HCT116 (cell line): ENCODE measurements around the gene PI16. TPM values are rescaled to one million over a fixed set of nuclear protein-coding genes. Genes with fewer than 3 reads are reported as not detected.

ENCODE experiments used
- ATAC-seq: fragments of 200-7000 bp; cut with Tn5 transposase; 2 replicates; pipeline ENCODE4 v1.9.1; 2020; ENCODE audit warnings: mild to moderate bottlenecking, moderate library complexity
- BruUV-seq: library from RNA; stranded (reverse); fragments of 400-500 nt; replicated peaks from 2 replicates; lab custom pipeline; 2021; lab: Mats Ljungman, UMichigan
- CTCF ChIA-PET: fragments of 300-600 bp; sonication (Branson Sonifier 250); formaldehyde crosslinking; loops from one replicate; lab custom pipeline; 2021; ENCODE audit warnings: antibody characterized with exemption; lab: Charles Lee
- POLR2A ChIA-PET: fragments of 300-600, 350-600 bp; sonication (Branson Sonifier 250); formaldehyde crosslinking; loops from one replicate; lab custom pipeline; 2021; ENCODE audit warnings: antibody characterized with exemption; lab: Charles Lee
- RAD21 ChIA-PET, 2 experiments: fragments of 300-600 bp; sonication (Branson Sonifier 250); formaldehyde crosslinking; loops; one replicate each; lab custom pipeline; 2023; ENCODE audit warnings: low total read pairs in 2 of 2; ENCODE audit not compliant: uncharacterized antibody in 2 of 2, unreplicated experiment in 2 of 2, low non-redundant PET in 1 of 2; lab: Charles Lee
- DNase-seq: peaks from one replicate; pipeline ENCODE4 v3.0.0-alpha.2; 2010; ENCODE audit warnings: low read depth, low spot score
- H2AFZ ChIP-seq: fragments of 200-600 bp; shearing (Covaris generic), sonication (generic); 2 replicates; pipeline ENCODE4 v1.6.1; 2017; ENCODE audit warnings: low read depth, mixed run types, mixed read lengths, antibody characterized with exemption, low read length; ENCODE audit not compliant: poor library complexity, severe bottlenecking
- H3K27ac ChIP-seq: 2 replicates; pipeline ENCODE4 v1.5.1; 2012; ENCODE audit warnings: low read depth, low read length
- H3K27me3 ChIP-seq: fragments of 200-600 bp; sonication (generic); 2 replicates; pipeline ENCODE4 v1.6.1; 2016; ENCODE audit warnings: mixed run types, low read length, mixed read lengths; ENCODE audit not compliant: insufficient read depth
- H3K36me3 ChIP-seq, 2 experiments: fragments of 200-500 bp in 1 of 2; fragments of 200-600 bp in 1 of 2; sonication (Bioruptor generic) in 1 of 2; sonication (generic) in 1 of 2; 2 replicates each; pipeline versions ENCODE4 v1.5.1 to v1.6.1; 2014 to 2016; ENCODE audit warnings: low read length in 2 of 2, inconsistent platforms in 1 of 2, mixed read lengths in 1 of 2, mixed run types in 1 of 2; ENCODE audit not compliant: insufficient read depth in 2 of 2, control insufficient read depth in 1 of 2
- H3K4me1 ChIP-seq, 2 experiments: fragments of 200-600 bp in 1 of 2; sonication (generic) in 1 of 2; 2 replicates each; pipeline versions ENCODE4 v1.5.1 to v1.6.1; 2012 to 2017; ENCODE audit warnings: low read length in 2 of 2, inconsistent platforms in 1 of 2, mild to moderate bottlenecking in 1 of 2, mixed read lengths in 1 of 2, mixed run types in 1 of 2, moderate library complexity in 1 of 2; ENCODE audit not compliant: insufficient read depth in 2 of 2, control insufficient read depth in 1 of 2
- H3K4me2 ChIP-seq: fragments of 200-600 bp; sonication (generic); 2 replicates; pipeline ENCODE4 v1.6.1; 2017; ENCODE audit warnings: mixed run types, low read length, mixed read lengths
- H3K4me3 ChIP-seq, 2 experiments: fragments of 200-600 bp in 1 of 2; sonication (generic) in 1 of 2; replicated peaks in 1 of 2; 2 replicates each; pipeline ENCODE4 v1.5.1; 2011 to 2016; ENCODE audit warnings: low read length in 2 of 2, control low read depth in 1 of 2, low read depth in 1 of 2, mild to moderate bottlenecking in 1 of 2, mixed read lengths in 1 of 2, mixed run types in 1 of 2
- H3K79me2 ChIP-seq: fragments of 200-600 bp; sonication (generic); 2 replicates; pipeline ENCODE4 v1.6.1; 2017; ENCODE audit warnings: mild to moderate bottlenecking, mixed run types, low read length, moderate library complexity, mixed read lengths; ENCODE audit not compliant: insufficient read depth
- H3K9ac ChIP-seq: fragments of 200-600 bp; sonication (generic); 2 replicates; pipeline ENCODE4 v1.6.1; 2016; ENCODE audit warnings: low read length, mixed read lengths
- H3K9me2 ChIP-seq: fragments of 200-600 bp; sonication (generic), shearing (Covaris generic); 2 replicates; pipeline ENCODE4 v1.6.1; 2017; ENCODE audit warnings: mixed run types, mild to moderate bottlenecking, moderate library complexity; ENCODE audit not compliant: insufficient read depth
- H3K9me3 ChIP-seq, 2 experiments: fragments of 200-500 bp in 1 of 2; fragments of 200-600 bp in 1 of 2; sonication (Bioruptor generic) in 1 of 2; sonication (generic) in 1 of 2; 2 replicates each; pipeline ENCODE4 v1.6.1; 2014 to 2017; ENCODE audit warnings: low read length in 2 of 2, mixed read lengths in 2 of 2, inconsistent platforms in 1 of 2, low read depth in 1 of 2, mild to moderate bottlenecking in 1 of 2, mixed run types in 1 of 2, moderate library complexity in 1 of 2; ENCODE audit not compliant: control insufficient read depth in 1 of 2, insufficient read depth in 1 of 2
- H4K20me1 ChIP-seq: fragments of 200-600 bp; sonication (generic), shearing (Covaris generic); 2 replicates; pipeline ENCODE4 v1.6.1; 2017; ENCODE audit warnings: mixed run types, mild to moderate bottlenecking, moderate library complexity; ENCODE audit not compliant: insufficient read depth
- EZH2 ChIP-seq: fragments of 200-600 bp; sonication (generic); IDR thresholded peaks from 2 replicates; pipeline ENCODE4 v1.6.1; 2017; ENCODE audit warnings: antibody characterized with exemption, mixed run types
- POLR2AphosphoS5 ChIP-seq: IDR thresholded peaks from 2 replicates; pipeline ENCODE4 v1.6.1; 2011; ENCODE audit warnings: mild to moderate bottlenecking, low read depth, low read length, moderate library complexity
- RAD21 ChIP-seq: IDR thresholded peaks from 2 replicates; pipeline ENCODE4 v1.6.1; 2012; ENCODE audit warnings: low read depth, mild to moderate bottlenecking
- SP1 ChIP-seq: IDR thresholded peaks from 2 replicates; pipeline ENCODE4 v1.6.1; 2012; ENCODE audit warnings: low read depth
- SRF ChIP-seq: IDR thresholded peaks from 2 replicates; pipeline ENCODE4 v1.6.1; 2012; ENCODE audit warnings: low read depth
- YY1 ChIP-seq: IDR thresholded peaks from 2 replicates; pipeline ENCODE4 v1.6.1; 2011; ENCODE audit warnings: low read length, low read depth, moderate library complexity, mild to moderate bottlenecking; ENCODE audit not compliant: insufficient replicate concordance; ENCODE audit errors: extremely low read depth
- ZFX ChIP-seq: fragments of 450-650 bp; IDR thresholded peaks from 2 replicates; pipeline ENCODE4 v1.6.1; 2017
- ZNF274 ChIP-seq: fragments of 200-500 bp; sonication (Bioruptor generic); IDR thresholded peaks from 2 replicates; pipeline ENCODE4 v1.6.1; 2014; ENCODE audit warnings: mild to moderate bottlenecking, low read depth, low read length, inconsistent platforms
- intact Hi-C: fragments of 100-400 bp; cut with micrococcal nuclease; formaldehyde crosslinking; loops from 2 replicates; pipeline ENCODE4 v1.10.0; 2022
- total RNA-seq: library from RNA; stranded (reverse); gene quantifications from one replicate; pipeline ENCODE4 v1.2.1, GENCODE V29; 2021; ENCODE audit not compliant: unreplicated experiment
- TF ChIP-seq, protein P1 (sequence below): IDR thresholded peaks from 2 replicates; pipeline ENCODE4 v1.6.1; 2012; ENCODE audit warnings: low read depth
- TF ChIP-seq, protein P2 (sequence below), 3 experiments: fragments of 200-600 bp in 1 of 3; sonication (generic) in 1 of 3; IDR thresholded peaks in 2 of 3; conservative IDR thresholded peaks in 1 of 3; 2 replicates each; pipeline ENCODE4 v1.5.1; 2012 to 2017; ENCODE audit warnings: low read depth in 2 of 3, low read length in 2 of 3, antibody characterized with exemption in 1 of 3, borderline replicate concordance in 1 of 3, control low read depth in 1 of 3, mild to moderate bottlenecking in 1 of 3, mixed read lengths in 1 of 3, mixed run types in 1 of 3, moderate library complexity in 1 of 3; ENCODE audit not compliant: insufficient read depth in 1 of 3
- TF ChIP-seq, protein P3 (sequence below): IDR thresholded peaks from 2 replicates; pipeline ENCODE4 v1.6.1; 2011; ENCODE audit warnings: mild to moderate bottlenecking, low read length, moderate library complexity; ENCODE audit not compliant: insufficient replicate concordance; ENCODE audit errors: extremely low read depth

PI16 gene
- total RNA-seq, 1 experiment from 2014 or later: 0.59 TPM

DNA sequence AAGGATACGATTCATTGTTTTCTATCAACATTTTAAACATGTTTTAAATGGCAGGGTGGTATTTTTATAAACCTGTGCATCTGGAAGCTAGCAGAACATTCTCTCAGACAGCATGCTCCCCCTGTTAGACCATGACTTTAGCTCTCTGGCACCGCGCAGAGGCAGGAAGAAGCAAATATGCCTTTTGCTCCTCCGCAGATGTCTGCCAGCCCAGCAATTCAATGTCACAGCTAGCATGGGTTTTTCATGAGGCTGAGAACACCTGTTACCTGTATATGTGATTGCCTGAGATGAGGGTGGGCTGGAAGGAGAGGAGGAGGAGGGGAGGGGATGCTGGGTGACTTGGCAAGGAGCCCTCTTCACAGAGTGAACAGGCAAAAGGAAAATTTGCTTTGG lies 24.8 kb downstream of the PI16 start:
- H3K4me2 ChIP-seq: no peak overlapping the region
- ATAC-seq (no peak), DNase-seq (no peak)
- TF ChIP-seq RAD21 (peak; percentile 37; the same call in 1 of the 2 replicates), SRF (no peak), EZH2 (no peak), ZFX (no peak), YY1 (no peak), ZNF274 (no peak), SP1 (no peak), POLR2AphosphoS5 (no peak)
- TF ChIP-seq, protein P1, sequence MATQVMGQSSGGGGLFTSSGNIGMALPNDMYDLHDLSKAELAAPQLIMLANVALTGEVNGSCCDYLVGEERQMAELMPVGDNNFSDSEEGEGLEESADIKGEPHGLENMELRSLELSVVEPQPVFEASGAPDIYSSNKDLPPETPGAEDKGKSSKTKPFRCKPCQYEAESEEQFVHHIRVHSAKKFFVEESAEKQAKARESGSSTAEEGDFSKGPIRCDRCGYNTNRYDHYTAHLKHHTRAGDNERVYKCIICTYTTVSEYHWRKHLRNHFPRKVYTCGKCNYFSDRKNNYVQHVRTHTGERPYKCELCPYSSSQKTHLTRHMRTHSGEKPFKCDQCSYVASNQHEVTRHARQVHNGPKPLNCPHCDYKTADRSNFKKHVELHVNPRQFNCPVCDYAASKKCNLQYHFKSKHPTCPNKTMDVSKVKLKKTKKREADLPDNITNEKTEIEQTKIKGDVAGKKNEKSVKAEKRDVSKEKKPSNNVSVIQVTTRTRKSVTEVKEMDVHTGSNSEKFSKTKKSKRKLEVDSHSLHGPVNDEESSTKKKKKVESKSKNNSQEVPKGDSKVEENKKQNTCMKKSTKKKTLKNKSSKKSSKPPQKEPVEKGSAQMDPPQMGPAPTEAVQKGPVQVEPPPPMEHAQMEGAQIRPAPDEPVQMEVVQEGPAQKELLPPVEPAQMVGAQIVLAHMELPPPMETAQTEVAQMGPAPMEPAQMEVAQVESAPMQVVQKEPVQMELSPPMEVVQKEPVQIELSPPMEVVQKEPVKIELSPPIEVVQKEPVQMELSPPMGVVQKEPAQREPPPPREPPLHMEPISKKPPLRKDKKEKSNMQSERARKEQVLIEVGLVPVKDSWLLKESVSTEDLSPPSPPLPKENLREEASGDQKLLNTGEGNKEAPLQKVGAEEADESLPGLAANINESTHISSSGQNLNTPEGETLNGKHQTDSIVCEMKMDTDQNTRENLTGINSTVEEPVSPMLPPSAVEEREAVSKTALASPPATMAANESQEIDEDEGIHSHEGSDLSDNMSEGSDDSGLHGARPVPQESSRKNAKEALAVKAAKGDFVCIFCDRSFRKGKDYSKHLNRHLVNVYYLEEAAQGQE: no peak
- TF ChIP-seq, protein P2, sequence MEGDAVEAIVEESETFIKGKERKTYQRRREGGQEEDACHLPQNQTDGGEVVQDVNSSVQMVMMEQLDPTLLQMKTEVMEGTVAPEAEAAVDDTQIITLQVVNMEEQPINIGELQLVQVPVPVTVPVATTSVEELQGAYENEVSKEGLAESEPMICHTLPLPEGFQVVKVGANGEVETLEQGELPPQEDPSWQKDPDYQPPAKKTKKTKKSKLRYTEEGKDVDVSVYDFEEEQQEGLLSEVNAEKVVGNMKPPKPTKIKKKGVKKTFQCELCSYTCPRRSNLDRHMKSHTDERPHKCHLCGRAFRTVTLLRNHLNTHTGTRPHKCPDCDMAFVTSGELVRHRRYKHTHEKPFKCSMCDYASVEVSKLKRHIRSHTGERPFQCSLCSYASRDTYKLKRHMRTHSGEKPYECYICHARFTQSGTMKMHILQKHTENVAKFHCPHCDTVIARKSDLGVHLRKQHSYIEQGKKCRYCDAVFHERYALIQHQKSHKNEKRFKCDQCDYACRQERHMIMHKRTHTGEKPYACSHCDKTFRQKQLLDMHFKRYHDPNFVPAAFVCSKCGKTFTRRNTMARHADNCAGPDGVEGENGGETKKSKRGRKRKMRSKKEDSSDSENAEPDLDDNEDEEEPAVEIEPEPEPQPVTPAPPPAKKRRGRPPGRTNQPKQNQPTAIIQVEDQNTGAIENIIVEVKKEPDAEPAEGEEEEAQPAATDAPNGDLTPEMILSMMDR (IDR thresholded peaks at IDR 0.05 in 2 of 3, conservative IDR thresholded peaks at IDR 0.05 in 1 of 3; ENCODE audit: borderline replicate concordance in 1 of 3, insufficient read depth in 1 of 3, low read depth in 2 of 3, low read length in 2 of 3): 0 out of 6 replicates have a peak, but pooled peaks of 1 of the 3 experiments have one; percentile 25
- TF ChIP-seq, protein P3, sequence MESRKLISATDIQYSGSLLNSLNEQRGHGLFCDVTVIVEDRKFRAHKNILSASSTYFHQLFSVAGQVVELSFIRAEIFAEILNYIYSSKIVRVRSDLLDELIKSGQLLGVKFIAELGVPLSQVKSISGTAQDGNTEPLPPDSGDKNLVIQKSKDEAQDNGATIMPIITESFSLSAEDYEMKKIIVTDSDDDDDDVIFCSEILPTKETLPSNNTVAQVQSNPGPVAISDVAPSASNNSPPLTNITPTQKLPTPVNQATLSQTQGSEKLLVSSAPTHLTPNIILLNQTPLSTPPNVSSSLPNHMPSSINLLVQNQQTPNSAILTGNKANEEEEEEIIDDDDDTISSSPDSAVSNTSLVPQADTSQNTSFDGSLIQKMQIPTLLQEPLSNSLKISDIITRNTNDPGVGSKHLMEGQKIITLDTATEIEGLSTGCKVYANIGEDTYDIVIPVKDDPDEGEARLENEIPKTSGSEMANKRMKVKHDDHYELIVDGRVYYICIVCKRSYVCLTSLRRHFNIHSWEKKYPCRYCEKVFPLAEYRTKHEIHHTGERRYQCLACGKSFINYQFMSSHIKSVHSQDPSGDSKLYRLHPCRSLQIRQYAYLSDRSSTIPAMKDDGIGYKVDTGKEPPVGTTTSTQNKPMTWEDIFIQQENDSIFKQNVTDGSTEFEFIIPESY: no peak
- intact Hi-C loops: no loop called here
- no peaks in the 10 kb centered on the region for H3K9me3 ChIP-seq
- H3K4me3 ChIP-seq: no peak overlapping the region
- no peak overlapping the region for H3K27ac ChIP-seq
- no peaks in the 10 kb centered on the region for H3K9me2 ChIP-seq
- peaks cover 37 to 62% of the 10 kb centered on the region in 2 experiments for H3K36me3 ChIP-seq
- H4K20me1 ChIP-seq: peaks cover 6% of the 10 kb centered on the region; the same call in 1 of the 2 replicates
- H3K4me1 ChIP-seq: peaks cover 3 to 13% of the 10 kb centered on the region in 2 experiments; a peak in 3 of 4 replicates
- peaks cover 67% of the 10 kb centered on the region for H3K79me2 ChIP-seq
- no peaks in the 10 kb centered on the region for H3K27me3 ChIP-seq
- no TSS peak for BruUV-seq
- ChIA-PET CTCF (no interaction called here), RAD21 (interaction anchor here in 1 of 2 experiments (0.6 kb wide), 1 partner anchor 81 kb away, joined by 8 read pairs; no protein-coding TSS in a partner anchor), POLR2A (no interaction called here)
- H2AFZ ChIP-seq: no peak overlapping the region
- no peak overlapping the region for H3K9ac ChIP-seq
